IPS DF 6.9 (cell line): Measurements from ENCODE around the gene IER3.
"Not testable (repeated sequence)": the region's sequence is repeated elsewhere in the genome, so short reads cannot be mapped to it uniquely, and the experiment has no call there.

Experiments
- DNase-seq: peaks from one replicate; pipeline ENCODE4 v3.0.0-alpha.2; 2013; ENCODE audit warnings: low read depth, low spot score
- H3K27ac ChIP-seq: one replicate; pipeline ENCODE4 v1.5.1; 2013; ENCODE audit warnings: low read length, control low read depth
- H3K27me3 ChIP-seq: 2 replicates; pipeline ENCODE4 v1.6.1; 2013; ENCODE audit warnings: mild to moderate bottlenecking, low read length; ENCODE audit not compliant: control insufficient read depth, insufficient read depth
- H3K36me3 ChIP-seq: 2 replicates; pipeline ENCODE4 v1.6.1; 2013; ENCODE audit warnings: low read length; ENCODE audit not compliant: control insufficient read depth, insufficient read depth
- H3K4me1 ChIP-seq: 2 replicates; pipeline ENCODE4 v1.6.1; 2013; ENCODE audit warnings: low read length; ENCODE audit not compliant: control insufficient read depth, insufficient read depth
- H3K4me3 ChIP-seq: 2 replicates; pipeline ENCODE4 v1.5.1; 2013; ENCODE audit warnings: mild to moderate bottlenecking, low read length
- H3K9me3 ChIP-seq: 2 replicates; pipeline ENCODE4 v1.6.1; 2013; ENCODE audit warnings: low read length, inconsistent platforms; ENCODE audit not compliant: control insufficient read depth, insufficient read depth
- WGBS: extraction: QIAGEN DNeasy Blood & Tissue Kit; methylation state at CpG from one replicate; pipeline ENCODE4 v1.1.7; 2013; ENCODE audit warnings: mixed read lengths, missing lambda C conversion rate; ENCODE audit not compliant: insufficient read length, insufficient coverage; 5-methylcytosine and 5-hydroxymethylcytosine counted together

The IER3 gene

GRCh38 chr6:30759575-30760239 lies 15.4 kb upstream of the IER3 start:
- Histone ChIP-seq H3K4me3 (no peak overlapping the region), H3K9me3 (no peaks in the 10 kb centered on the region), H3K36me3 (no peaks in the 10 kb centered on the region), H3K27me3 (no peaks in the 10 kb centered on the region), H3K4me1 (peaks cover 4% of the 10 kb centered on the region), H3K27ac (no peak overlapping the region)
- DNase-seq: no peak
- WGBS: no CpG with 5 or more reads among the region's 10 CpGs

- no peaks in the 10 kb centered on the region for H3K4me1 ChIP-seq
- no peak overlapping the region for H3K4me3 ChIP-seq
- DNase-seq: no peak
- no CpG with 5 or more reads among the region's 1 CpG for WGBS
- no peaks in the 10 kb centered on the region for H3K36me3 ChIP-seq
- H3K9me3 ChIP-seq: no peaks in the 10 kb centered on the region
- H3K27ac ChIP-seq: no peak overlapping the region
- no peaks in the 10 kb centered on the region for H3K27me3 ChIP-seq
These were observed 13.0 kb upstream of the IER3 start for GRCh38 chr6:30757261-30757904.

GRCh38 chr6:30756405-30757003 lies 12.2 kb upstream of the IER3 start:
- not testable (repeated sequence) for H3K27ac ChIP-seq, H3K27me3 ChIP-seq, H3K4me3 ChIP-seq, H3K4me1 ChIP-seq, H3K9me3 ChIP-seq, DNase-seq, H3K36me3 ChIP-seq
- WGBS: no CpG with 5 or more reads among the region's 7 CpGs

GRCh38 chr6:30754631-30755030 lies 10.3 kb upstream of the IER3 start:
- Histone ChIP-seq H3K27me3 (no peaks in the 10 kb centered on the region), H3K27ac (no peak overlapping the region), H3K4me3 (no peak overlapping the region), H3K9me3 (no peaks in the 10 kb centered on the region), H3K4me1 (no peaks in the 10 kb centered on the region), H3K36me3 (no peaks in the 10 kb centered on the region)
- whole genome bisulfite sequencing: no CpG with 5 or more reads among the region's 3 CpGs
- DNase-seq: no peak

- no peak for DNase-seq
- Histone ChIP-seq H3K36me3 (no peaks in the 10 kb centered on the region), H3K4me3 (no peak overlapping the region), H3K27me3 (no peaks in the 10 kb centered on the region), H3K4me1 (no peaks in the 10 kb centered on the region), H3K9me3 (no peaks in the 10 kb centered on the region), H3K27ac (no peak overlapping the region)
- no CpG with 5 or more reads among the region's 12 CpGs for WGBS
These were observed 8.0 kb upstream of the IER3 start for GRCh38 chr6:30752157-30752927.

- Histone ChIP-seq H3K4me1 (no peaks in the 10 kb centered on the region; the same call in 1 of the 2 replicates), H3K36me3 (no peaks in the 10 kb centered on the region), H3K9me3 (no peaks in the 10 kb centered on the region), H3K4me3 (no peak overlapping the region), H3K27ac (no peak overlapping the region), H3K27me3 (no peaks in the 10 kb centered on the region)
- DNase-seq: no peak
These were observed 6.0 kb upstream of the IER3 start for GRCh38 chr6:30750379-30750668.

GRCh38 chr6:30749554-30750378 lies 5.4 kb upstream of the IER3 start:
- DNase-seq: no peak
- Histone ChIP-seq H3K27ac (no peak overlapping the region), H3K4me3 (no peak overlapping the region), H3K9me3 (no peaks in the 10 kb centered on the region), H3K27me3 (no peaks in the 10 kb centered on the region), H3K4me1 (no peaks in the 10 kb centered on the region; the same call in 1 of the 2 replicates), H3K36me3 (no peaks in the 10 kb centered on the region)
- WGBS: no CpG with 5 or more reads among the region's 12 CpGs

- Histone ChIP-seq H3K27me3 (no peaks in the 10 kb centered on the region), H3K9me3 (no peaks in the 10 kb centered on the region), H3K27ac (no peak overlapping the region), H3K4me1 (no peaks in the 10 kb centered on the region; the same call in 1 of the 2 replicates), H3K4me3 (no peak overlapping the region), H3K36me3 (no peaks in the 10 kb centered on the region)
- no CpG with 5 or more reads among the region's 8 CpGs for WGBS
- no peak for DNase-seq
These were observed 4.6 kb upstream of the IER3 start for GRCh38 chr6:30748851-30749540.

GRCh38 chr6:30747902-30748769 lies 3.8 kb upstream of the IER3 start:
- no peak for DNase-seq
- Histone ChIP-seq H3K9me3 (no peaks in the 10 kb centered on the region), H3K36me3 (no peaks in the 10 kb centered on the region), H3K4me3 (no peak overlapping the region), H3K4me1 (no peaks in the 10 kb centered on the region; the same call in 1 of the 2 replicates), H3K27me3 (no peaks in the 10 kb centered on the region), H3K27ac (no peak overlapping the region)
- no CpG with 5 or more reads among the region's 6 CpGs for WGBS
